ENCODE results near the gene TMCO2. TPM values are rescaled to one million over a fixed set of nuclear protein-coding genes. Genes with fewer than 3 reads are reported as not detected.

Gene TMCO2
- total RNA-seq, 1 experiment from 2014 or later = not detected

- H3K27me3 Mint-ChIP-seq (ENCODE audit: unreplicated experiment) = no peaks in the 10 kb centered on the region
- no peak for TF ChIP-seq CTCF (IDR thresholded peaks at IDR 0.05; ENCODE audit: unreplicated experiment)
- H3K4me1 Mint-ChIP-seq (ENCODE audit: low read depth, unreplicated experiment) = peaks cover 10% of the 10 kb centered on the region
- intact Hi-C loops (cut with micrococcal nuclease; ENCODE audit: unreplicated experiment) = no loop called here
- BruUV-seq (replicated peaks) = no TSS peak
- no peak overlapping the region for H3K4me3 Mint-ChIP-seq (ENCODE audit: low read depth, unreplicated experiment)
- DNase-seq = no peak
- H3K9me3 Mint-ChIP-seq (ENCODE audit: low read depth, unreplicated experiment) = no peaks in the 10 kb centered on the region
- H3K36me3 Mint-ChIP-seq (ENCODE audit: insufficient read depth, unreplicated experiment) = no peaks in the 10 kb centered on the region
- CTCF ChIA-PET = interaction anchor here (0.7 kb wide), 2 partner anchors 91 to 384 kb away, joined by 4 read pairs; no protein-coding TSS in a partner anchor
- H3K27ac Mint-ChIP-seq (ENCODE audit: unreplicated experiment) = no peak overlapping the region
Observed at GRCh38 chr1:40243351-40243750, 4.4 kb upstream of the TMCO2 start.

GRCh38 chr1:40244138-40244744 is 3.5 kb upstream of the TMCO2 start:
- TF ChIP-seq CTCF (IDR thresholded peaks at IDR 0.05; ENCODE audit: unreplicated experiment) = no peak
- H3K27me3 Mint-ChIP-seq (ENCODE audit: unreplicated experiment) = no peaks in the 10 kb centered on the region
- H3K4me3 Mint-ChIP-seq (ENCODE audit: low read depth, unreplicated experiment) = no peak overlapping the region
- H3K27ac Mint-ChIP-seq (ENCODE audit: unreplicated experiment) = no peak overlapping the region
- H3K9me3 Mint-ChIP-seq (ENCODE audit: low read depth, unreplicated experiment) = no peaks in the 10 kb centered on the region
- no TSS peak for BruUV-seq (replicated peaks)
- intact Hi-C loops (cut with micrococcal nuclease; ENCODE audit: unreplicated experiment) = no loop called here
- no peaks in the 10 kb centered on the region for H3K36me3 Mint-ChIP-seq (ENCODE audit: insufficient read depth, unreplicated experiment)
- DNase-seq = no peak
- CTCF ChIA-PET = no interaction called here
- peaks cover 10% of the 10 kb centered on the region for H3K4me1 Mint-ChIP-seq (ENCODE audit: low read depth, unreplicated experiment)

DNA sequence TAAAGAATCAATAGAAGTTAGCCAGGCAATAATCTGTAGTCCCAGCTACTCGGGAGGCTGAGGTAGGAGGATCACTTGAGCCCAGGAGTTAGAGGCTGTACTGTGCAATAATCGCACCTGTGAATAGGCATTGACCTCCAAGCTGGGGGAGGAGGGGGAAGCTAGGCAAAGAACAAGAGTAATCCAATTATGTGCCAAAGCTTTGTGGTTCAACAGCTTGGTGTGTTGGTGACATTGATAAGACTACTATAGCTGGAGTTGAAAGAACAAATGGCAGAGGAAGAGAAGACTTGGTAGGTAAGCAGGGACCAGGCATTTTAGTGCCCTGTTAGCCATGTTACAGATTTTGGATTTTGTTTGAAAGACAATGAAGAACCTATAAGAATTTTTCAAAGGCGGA is 2.1 kb upstream of the TMCO2 start:
- no peaks in the 10 kb centered on the region for H3K36me3 Mint-ChIP-seq (ENCODE audit: insufficient read depth, unreplicated experiment)
- BruUV-seq (replicated peaks) = no TSS peak
- intact Hi-C loops (cut with micrococcal nuclease; ENCODE audit: unreplicated experiment) = no loop called here
- peaks cover 10% of the 10 kb centered on the region for H3K4me1 Mint-ChIP-seq (ENCODE audit: low read depth, unreplicated experiment)
- no peak for DNase-seq
- CTCF ChIA-PET = no interaction called here
- H3K4me3 Mint-ChIP-seq (ENCODE audit: low read depth, unreplicated experiment) = no peak overlapping the region
- no peak for TF ChIP-seq CTCF (IDR thresholded peaks at IDR 0.05; ENCODE audit: unreplicated experiment)
- no peak overlapping the region for H3K27ac Mint-ChIP-seq (ENCODE audit: unreplicated experiment)
- H3K27me3 Mint-ChIP-seq (ENCODE audit: unreplicated experiment) = no peaks in the 10 kb centered on the region
- no peaks in the 10 kb centered on the region for H3K9me3 Mint-ChIP-seq (ENCODE audit: low read depth, unreplicated experiment)

GRCh38 chr1:40248412-40248811 is 675 bp downstream of the TMCO2 start:
- DNase-seq = no peak
- intact Hi-C loops (cut with micrococcal nuclease; ENCODE audit: unreplicated experiment) = no loop called here
- no peak for TF ChIP-seq CTCF (IDR thresholded peaks at IDR 0.05; ENCODE audit: unreplicated experiment)
- Mint-ChIP-seq H3K4me1 (ENCODE audit: low read depth, unreplicated experiment) (no peaks in the 10 kb centered on the region), H3K9me3 (ENCODE audit: low read depth, unreplicated experiment) (no peaks in the 10 kb centered on the region), H3K27ac (ENCODE audit: unreplicated experiment) (no peak overlapping the region), H3K36me3 (ENCODE audit: insufficient read depth, unreplicated experiment) (no peaks in the 10 kb centered on the region), H3K4me3 (ENCODE audit: low read depth, unreplicated experiment) (no peak overlapping the region), H3K27me3 (ENCODE audit: unreplicated experiment) (no peaks in the 10 kb centered on the region)
- BruUV-seq (replicated peaks) = no TSS peak
- CTCF ChIA-PET = no interaction called here
